Measurements from ENCODE around the gene FMN1.

- TF ChIP-seq EP300 (conservative IDR thresholded peaks at IDR 0.05; ENCODE audit: poor library complexity, severe bottlenecking) = no peak
- no peak for TF ChIP-seq POLR2AphosphoS5 (IDR thresholded peaks at IDR 0.05)
- no peak for TF ChIP-seq CTCF (IDR thresholded peaks at IDR 0.05; ENCODE audit: poor library complexity, severe bottlenecking)
- TF ChIP-seq EZH2 (IDR thresholded peaks at IDR 0.05; ENCODE audit: borderline replicate concordance, insufficient read depth, low read length, poor library complexity, severe bottlenecking) = no peak
Observed at GRCh38 chr15:32903591-32904290, 290.8 kb downstream of the FMN1 start.
